ENCODE results near the gene PABPN1L.

The PABPN1L gene

DNA sequence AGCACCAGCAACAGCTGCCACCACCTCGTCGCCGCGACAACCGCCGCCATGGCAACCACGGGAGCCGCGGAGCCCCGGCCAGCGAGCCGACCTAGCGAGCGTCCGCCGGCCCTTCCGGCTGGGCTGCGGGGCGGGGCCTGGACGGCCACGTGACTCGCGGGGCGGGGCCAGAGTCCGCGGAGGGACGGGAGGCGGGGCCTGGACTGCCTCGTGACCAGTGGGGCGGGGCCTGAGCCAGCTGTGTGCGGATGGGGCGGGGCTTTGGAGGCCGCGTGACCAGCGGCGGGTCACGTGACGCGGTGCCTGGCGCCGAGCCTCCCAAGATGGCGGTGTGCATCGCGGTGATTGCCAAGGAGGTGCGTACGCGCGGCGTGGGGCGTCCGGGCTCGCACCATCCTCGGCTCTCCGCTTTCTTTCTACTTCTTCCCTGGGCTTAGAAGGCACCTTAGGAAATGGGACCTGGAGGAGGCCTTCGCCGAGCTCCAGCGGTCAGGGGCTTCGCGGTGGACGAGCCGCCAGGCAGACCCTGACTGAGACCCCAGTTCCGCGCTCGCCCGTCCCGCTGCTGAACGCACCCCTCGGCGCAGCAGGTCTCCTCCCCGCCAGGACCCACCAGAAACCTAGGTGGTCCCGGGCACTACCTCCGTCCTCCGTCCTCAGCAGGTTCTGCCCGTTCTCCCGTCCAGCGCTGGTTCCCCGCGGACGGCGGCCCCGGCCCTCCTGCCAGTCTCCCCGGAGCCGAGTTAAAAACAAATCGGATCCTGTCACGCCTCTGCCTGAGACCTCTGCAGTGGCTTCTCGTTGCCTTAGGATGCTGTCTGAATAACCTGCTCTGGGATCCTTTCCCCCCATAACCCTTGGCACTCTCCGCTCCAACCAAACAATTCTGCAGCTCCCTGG is 9.4 kb downstream of the PABPN1L start, which contains the start of the genes GALNS and TRAPPC2L:
GALNS (minus strand) TSS at position 120 of the 900 bp plus-strand sequence; CDS start at position 50, 70 bp downstream.
TRAPPC2L (plus strand) TSS at position 300 of the 900 bp plus-strand sequence; CDS start at position 324, 24 bp downstream.
- TF ChIP-seq, protein P1, sequence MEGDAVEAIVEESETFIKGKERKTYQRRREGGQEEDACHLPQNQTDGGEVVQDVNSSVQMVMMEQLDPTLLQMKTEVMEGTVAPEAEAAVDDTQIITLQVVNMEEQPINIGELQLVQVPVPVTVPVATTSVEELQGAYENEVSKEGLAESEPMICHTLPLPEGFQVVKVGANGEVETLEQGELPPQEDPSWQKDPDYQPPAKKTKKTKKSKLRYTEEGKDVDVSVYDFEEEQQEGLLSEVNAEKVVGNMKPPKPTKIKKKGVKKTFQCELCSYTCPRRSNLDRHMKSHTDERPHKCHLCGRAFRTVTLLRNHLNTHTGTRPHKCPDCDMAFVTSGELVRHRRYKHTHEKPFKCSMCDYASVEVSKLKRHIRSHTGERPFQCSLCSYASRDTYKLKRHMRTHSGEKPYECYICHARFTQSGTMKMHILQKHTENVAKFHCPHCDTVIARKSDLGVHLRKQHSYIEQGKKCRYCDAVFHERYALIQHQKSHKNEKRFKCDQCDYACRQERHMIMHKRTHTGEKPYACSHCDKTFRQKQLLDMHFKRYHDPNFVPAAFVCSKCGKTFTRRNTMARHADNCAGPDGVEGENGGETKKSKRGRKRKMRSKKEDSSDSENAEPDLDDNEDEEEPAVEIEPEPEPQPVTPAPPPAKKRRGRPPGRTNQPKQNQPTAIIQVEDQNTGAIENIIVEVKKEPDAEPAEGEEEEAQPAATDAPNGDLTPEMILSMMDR (IDR thresholded peaks at IDR 0.05): no peak
- no peak for TF ChIP-seq ZFX (IDR thresholded peaks at IDR 0.05; ENCODE audit: borderline replicate concordance)
- peak within 1 kb of the TSS; percentile 57 for H3K27ac ChIP-seq

DNA sequence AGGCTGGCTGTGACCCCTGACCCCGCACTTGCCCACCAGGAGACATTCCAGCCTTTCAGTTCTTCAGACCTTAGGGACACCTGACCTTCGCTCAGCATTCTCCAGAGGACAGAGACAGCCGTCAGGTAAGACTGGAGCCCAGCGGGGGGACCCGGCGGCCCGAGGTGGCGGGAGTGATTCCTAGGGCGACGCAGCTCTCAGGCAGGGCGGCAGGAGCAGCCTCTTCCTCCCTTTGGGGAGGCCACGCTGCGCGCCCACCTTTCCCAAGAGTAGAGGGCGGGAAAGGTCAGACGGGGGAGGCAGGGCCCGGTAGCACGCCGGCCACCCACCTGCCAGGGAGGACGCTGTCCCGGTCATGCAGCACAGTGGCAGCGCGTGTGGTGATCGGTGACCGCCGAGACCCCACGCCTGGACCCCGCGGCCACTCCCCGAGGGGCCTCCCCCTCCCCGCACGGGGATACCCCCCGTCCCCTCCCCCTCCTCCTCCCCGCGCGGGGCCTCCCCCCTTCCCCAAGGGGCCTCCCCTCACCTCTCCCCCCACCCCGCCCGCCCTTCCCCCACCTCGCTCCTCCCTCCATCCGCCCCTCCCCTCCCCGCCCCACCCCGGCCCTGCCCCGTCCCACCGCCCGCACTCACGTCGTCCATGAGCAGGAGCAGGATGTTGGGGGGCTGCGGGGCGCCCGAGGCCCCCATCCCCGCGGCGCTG is 10.2 kb downstream of the PABPN1L start:
- no peak overlapping the region for H3K27ac ChIP-seq
- TF ChIP-seq ZFX (IDR thresholded peaks at IDR 0.05; ENCODE audit: borderline replicate concordance): no peak
- TF ChIP-seq, protein P1 (IDR thresholded peaks at IDR 0.05): no peak

DNA sequence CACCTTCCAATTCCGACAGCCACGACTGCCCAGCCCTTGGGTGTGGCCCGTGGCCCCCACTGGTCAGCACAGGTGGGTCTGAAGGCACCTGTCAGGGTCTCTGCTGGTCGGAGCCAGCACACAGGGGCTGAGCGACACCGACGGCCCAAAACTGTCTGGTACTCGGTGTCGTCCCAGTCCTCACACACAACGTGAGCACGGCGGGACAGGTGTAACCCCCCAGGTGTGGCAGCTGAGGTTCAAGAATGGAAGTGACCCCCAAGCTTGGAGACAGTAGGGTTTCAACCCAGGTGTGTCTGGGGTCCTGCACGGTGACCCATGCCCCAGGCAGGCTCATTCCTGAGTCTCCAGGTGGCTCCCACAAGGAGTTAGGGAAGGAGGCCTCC is 10.7 kb downstream of the PABPN1L start:
- TF ChIP-seq, protein P1 (IDR thresholded peaks at IDR 0.05): no peak
- no peak for TF ChIP-seq ZFX (IDR thresholded peaks at IDR 0.05; ENCODE audit: borderline replicate concordance)
- no peak overlapping the region for H3K27ac ChIP-seq

DNA sequence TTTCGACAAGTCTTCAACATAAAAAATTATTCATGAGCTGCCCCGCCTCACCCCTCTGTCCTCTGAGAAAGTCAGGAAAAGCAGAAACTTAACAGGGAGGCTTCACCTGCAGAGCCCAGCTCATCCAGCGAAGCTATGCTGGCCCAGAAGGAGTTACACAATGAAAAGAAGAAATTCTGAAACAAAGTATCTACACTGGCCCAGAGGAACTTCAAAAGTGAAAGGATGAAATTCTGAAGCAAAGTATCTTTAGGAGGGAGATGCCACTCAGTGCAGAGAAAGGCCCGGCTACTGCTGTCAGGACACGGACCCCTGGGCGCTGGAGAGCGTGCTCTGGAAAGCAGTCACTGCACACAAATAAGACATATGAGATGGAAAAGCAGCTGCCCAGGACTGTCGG is 11.3 kb downstream of the PABPN1L start:
- H3K27ac ChIP-seq: no peak overlapping the region
- no peak for TF ChIP-seq ZFX (IDR thresholded peaks at IDR 0.05; ENCODE audit: borderline replicate concordance)
- TF ChIP-seq, protein P1 (IDR thresholded peaks at IDR 0.05): no peak

DNA sequence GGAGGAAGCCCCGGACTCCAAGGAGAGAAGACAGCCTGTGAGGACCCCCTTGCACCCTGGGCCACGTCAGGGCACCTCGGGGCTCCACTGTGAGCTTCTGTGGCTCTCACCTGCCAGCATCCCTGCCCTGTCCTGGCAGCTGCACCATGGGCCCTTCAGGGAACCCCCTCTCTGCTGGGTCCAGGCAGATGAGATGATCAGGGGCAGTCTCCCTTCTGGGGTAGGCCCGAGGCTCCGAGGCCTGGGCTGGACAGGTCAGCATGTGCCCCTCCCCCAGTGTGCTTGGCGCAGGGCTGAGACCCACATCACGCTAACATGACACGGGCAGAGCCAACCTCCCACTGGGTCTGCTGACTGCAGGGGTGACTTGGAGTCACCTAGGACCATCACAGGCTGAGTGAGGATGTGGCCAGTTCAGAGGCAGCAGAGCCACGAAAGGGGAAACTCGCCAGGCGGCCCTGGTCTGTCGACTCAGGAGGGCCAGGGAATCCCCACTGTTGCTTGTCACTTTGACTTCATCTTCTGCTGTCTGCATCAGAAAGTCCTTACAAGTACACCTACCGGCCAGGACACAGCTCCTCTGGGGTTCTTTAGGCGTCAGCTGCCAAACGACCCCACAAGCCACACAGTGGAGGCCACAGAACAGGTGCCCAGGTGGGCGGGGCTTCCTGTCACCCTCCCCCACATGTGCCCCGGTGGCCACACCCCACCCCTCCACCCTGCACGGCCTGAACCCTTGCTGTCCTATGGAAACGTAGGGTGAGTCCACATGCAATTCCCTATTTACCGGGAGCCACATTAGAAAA is 12.0 kb downstream of the PABPN1L start:
- TF ChIP-seq, protein P1 (IDR thresholded peaks at IDR 0.05): no peak
- TF ChIP-seq ZFX (IDR thresholded peaks at IDR 0.05; ENCODE audit: borderline replicate concordance): no peak
- no peak overlapping the region for H3K27ac ChIP-seq

DNA sequence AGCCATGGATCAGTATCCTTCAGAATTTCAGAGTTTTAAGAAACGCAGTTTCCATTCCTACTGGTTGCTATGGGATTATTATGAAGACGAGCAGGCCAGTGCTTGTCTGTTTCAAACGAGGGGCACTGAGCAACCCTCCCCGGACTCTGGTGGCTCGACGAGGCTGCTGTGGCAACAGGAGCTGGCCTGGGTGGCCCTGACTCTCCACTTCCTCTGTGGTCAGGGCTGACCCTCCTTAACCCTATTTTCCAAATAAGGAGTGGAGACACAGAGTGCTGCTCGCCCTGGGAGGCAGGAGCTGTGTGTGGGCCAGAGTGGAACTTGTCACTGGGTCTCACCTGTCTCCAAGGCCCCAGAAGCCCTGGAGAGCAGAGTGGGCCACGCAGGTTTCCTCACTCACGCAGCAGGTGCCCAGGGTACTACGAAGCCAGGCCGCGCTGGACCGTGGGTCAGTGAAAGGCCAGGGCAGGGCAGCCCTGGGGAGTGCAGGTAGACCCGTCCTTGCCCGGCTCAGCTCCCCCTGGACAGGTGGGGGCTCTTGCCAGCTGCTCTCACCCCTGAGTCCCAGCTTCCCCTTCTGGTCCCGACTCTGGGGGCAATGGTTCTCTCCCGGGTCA is 13.0 kb downstream of the PABPN1L start:
- H3K27ac ChIP-seq: no peak overlapping the region
- TF ChIP-seq, protein P1 (IDR thresholded peaks at IDR 0.05): no peak
- TF ChIP-seq ZFX (IDR thresholded peaks at IDR 0.05; ENCODE audit: borderline replicate concordance): no peak
